NCI-H345 treated with DMSO at 0.1 percent for 48 hours (cell line): Measurements from ENCODE around the gene ZMPSTE24.
"Not testable (repeated sequence)": the region's sequence is repeated elsewhere in the genome, so short reads cannot be mapped to it uniquely, and the experiment has no call there.

Source experiments
- DNase-seq: peaks from one replicate; lab custom pipeline; 2025; ENCODE audit not compliant: unreplicated experiment; lab: John Stamatoyannopoulos, UW

Gene ZMPSTE24

DNA sequence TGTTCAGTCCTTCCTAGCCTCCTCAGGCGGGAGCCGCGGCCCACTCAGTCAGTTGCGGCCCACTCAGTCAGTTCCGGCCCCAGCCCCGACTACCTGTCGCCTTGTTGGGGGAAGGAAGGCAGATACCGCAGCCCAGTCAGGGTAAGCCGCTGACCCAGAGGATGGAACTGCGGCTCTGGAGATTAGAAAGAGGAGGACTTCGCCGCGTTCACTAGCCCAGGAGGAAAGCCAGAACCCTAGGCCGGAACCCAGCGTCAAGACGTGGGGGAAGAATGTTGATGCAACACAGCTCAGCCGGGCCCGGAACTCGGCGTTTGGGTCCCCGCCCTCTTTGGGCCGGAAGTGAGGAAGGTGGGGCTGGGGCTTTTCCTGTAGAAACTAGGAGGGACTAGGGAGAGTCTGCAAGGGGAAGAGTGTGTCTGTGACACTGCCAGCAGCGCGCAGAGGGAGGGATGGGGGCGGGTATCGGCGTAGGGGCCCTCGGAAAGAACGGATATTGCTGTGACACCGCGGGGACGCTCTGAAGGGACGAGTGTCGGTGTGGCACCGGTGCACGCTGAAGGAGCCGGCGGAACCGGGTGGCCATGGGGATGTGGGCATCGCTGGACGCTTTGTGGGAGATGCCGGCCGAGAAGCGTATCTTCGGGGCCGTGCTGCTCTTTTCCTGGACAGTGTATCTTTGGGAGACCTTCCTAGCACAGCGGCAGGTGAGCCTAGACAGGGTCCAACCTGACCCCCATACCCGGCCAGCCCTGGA, at the start of gene ZMPSTE24:
ZMPSTE24 (plus strand) TSS at position 549 of the 757 bp plus-strand sequence; CDS start at position 585, 36 bp downstream.
- DNase-seq, result peak; percentile 89

DNA sequence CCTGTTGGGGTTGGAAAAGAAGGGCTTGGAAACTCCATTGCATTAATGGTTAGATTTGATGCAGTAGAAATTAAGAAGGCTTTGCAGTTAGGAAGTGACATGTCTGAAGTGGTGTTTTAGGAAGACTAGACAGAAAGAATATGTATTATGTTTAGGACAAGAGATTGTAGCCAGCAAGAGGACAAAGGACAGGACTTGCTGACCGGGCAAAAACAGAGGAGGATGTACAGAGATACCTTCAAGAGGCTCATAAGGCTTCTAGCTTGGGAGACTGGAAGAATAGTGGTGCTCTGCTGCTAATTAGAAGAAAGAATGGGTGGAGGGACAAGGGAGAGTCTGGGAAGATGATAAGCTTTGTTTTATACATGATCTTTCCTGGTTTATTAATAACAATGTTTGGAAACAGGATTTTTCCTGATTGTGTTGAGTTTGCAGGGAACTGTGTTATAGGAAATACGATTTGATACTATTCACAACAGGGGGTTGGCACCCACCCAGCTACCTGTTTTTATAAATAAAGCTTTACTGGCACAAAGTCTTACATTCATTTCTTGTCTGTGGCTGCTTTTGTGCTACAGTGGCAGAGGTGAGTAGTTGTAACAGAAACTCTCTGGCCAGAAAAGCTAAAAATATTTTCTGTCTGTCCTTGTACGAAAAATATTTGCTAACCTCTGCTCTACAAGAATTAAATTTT, 47.4 kb upstream of the ZMPSTE24 start:
- no peak for DNase-seq

DNA sequence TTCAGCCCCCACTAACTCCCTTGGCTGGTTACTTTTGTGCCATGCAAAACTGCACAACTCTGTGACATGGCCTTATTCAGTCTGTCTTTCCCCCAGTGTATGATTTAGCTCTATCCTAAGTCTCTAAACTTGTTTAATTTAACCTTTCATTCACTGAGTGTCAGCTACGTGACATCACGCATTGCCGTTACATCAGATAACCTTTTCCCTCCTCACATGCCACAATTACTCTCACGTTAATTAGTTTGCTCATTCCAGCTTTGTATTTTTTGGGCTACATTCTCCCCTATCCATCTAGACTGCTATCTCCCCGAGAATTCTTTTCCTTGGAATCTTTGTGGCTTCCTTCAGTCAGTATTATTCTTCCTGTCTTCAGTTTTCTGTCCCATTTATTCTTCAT, 39.7 kb upstream of the ZMPSTE24 start:
- no peak for DNase-seq

DNA sequence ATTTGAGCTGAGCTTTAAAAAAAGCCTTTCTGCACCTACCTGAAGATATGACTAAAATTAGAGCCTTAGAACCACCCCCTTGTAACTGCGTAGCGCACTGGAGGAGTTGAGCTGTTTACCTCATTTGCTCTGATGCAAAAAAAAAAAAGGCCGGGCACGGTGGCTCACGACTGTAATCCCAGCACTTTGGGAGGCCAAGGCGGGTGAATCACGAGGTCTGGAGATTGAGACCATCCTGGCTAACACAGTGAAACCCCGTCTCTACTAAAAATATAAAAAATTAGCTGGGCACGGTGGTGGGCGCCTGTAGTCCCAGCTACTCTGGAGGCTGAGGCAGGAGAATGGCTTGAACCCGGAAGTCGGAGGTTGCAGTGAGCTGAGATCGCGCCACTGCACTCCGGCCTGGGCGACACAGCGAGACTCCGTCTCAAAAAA, 36.5 kb upstream of the ZMPSTE24 start:
- DNase-seq, result not testable (repeated sequence)

DNA sequence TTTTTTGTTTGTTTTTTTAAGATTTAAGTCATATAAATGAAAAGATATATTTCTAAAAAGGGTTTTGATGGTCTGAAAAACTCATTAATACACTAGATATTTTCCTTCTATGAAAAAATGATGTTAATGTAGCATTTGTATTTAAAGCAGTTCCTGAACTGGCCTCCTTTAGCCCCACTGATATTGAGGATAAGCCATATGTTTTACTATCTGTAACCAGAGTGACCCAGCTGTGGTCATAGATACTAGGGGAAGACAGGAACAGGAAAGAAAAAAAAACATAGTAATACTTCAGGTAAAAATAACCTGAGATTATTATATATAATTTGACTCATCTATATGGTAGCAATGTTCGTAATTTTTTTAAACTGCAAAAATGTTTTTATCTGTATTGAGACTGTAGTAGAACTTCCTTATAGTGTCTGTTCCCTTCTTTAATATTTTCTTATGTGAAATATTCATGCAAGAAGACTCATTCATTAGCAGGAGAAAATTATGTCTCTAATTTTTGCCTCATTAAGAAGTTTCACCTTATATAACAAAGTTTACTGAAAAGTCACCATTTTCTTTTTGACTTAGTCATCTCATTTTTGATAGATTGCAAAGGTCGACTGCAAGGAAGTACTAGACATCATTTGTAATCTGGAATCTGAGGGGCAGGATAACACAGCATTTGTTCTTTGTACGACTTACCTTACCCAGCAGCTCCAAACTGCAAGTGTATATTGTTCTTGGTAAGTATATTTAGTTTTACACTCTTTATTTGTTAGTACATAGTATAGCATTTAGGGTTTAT, 35.9 kb upstream of the ZMPSTE24 start:
- no peak for DNase-seq

DNA sequence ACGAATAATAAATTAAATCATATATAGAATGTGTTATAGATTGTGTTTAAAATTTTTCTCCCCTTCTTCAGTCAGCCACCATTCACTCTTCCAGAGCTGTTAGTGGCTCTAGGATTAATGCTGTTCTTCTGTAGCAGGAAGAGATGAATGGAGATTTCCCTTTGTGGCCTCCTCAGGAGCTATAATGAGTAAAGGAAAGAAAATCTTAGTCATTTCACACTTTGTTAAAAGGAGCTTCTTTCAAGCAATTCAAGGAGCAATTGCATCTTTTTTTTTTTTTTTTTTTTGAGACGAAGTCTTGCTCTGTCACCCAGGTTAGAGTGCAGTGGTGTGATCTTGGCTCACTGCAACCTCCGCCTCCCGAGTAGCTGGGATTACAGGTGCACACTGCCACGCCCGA, 34.0 kb upstream of the ZMPSTE24 start:
- no peak for DNase-seq

DNA sequence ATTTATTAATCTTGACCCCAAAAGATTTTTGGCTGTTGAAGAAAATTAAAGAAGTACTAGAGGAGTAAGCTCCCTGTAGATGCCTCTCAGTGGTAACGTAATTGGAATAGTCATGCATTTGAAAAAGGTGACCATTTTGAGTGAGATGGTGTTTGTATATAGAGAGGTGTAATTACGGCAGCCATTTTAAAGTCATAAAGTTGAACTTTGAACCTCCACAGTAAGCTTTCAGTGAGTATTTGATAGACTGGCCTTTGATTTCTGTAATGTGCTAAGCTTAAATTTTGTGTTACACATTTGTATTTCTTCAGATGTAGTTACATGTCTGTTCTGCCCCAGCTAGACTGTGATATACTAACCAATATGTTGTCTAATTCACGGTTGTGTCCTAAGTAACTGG, 31.8 kb upstream of the ZMPSTE24 start:
- no peak for DNase-seq

DNA sequence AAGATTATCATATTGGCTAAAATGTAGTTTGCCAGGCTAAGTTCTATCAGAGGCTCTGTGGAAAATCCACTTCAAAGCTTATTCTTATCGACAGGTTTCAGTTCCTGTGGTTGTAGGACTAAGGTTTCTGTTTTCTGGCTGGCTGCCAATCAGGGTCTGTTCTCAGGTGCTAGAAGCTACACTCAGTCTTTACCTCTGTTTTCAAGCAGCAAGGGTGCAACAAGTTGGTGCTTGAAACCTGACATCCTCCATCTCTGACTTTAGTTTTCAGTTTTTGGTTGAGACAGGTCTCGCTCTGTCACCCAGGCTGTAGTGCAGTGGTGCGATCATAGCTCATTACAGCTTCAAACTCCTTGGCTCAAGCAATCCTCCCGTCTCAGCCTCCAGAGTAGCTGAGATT, 25.6 kb upstream of the ZMPSTE24 start:
- no peak for DNase-seq

DNA sequence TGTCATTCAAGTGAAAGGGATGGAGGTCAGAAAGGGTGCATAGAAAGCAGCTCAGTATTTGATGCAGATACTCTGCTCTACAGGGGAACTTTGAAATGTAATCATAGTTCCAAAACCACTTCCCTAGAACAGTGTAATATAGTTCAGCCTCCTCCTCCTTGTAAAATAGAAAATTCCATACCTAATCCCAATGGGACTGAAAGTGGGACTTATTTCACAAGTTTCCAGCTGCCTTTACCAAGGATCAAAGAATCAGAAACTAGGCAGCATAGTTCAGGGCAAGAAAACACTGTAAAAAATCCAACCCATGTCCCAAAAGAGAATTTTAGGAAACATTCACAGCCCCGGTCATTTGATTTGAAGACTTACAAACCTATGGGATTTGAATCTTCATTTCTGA, 18.4 kb upstream of the ZMPSTE24 start:
- DNase-seq, result no peak

DNA sequence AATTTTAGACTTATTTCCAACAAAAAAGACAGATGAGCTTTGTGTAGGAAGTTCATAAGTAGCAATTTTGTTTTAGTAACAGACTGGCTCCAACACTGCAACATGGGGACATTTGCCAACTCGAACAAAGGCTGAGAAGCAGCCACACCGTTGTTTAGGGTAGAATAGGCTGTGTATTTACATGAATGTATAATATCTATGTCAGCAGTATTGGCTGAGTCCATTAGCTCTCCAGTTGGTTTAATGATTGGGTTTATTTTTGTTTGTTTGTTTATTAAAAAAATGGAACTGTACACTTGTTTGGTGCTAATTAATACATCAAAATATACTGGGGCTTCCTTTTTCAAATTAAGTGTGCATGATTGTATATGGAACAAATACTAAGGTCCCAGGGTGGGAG, 17.6 kb upstream of the ZMPSTE24 start:
- no peak for DNase-seq

DNA sequence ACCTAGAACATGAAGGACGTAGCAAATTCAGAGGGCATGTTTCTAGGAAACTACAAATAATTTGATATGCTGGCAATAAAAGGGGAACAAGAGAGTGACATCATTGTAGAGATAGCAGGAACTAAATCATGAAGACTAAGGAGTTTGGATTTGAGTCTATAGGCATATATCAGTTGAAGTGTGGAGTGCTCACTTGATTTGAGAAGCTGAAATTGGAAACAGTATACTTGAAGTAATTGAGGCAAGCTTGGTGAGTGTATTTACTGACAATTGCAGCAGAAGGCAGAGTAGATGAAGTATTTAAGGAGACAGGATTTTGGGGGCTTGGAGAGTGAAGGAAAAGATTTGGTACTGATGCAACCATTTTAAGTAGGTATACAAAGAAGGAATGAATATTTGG, 16.7 kb upstream of the ZMPSTE24 start:
- no peak for DNase-seq

DNA sequence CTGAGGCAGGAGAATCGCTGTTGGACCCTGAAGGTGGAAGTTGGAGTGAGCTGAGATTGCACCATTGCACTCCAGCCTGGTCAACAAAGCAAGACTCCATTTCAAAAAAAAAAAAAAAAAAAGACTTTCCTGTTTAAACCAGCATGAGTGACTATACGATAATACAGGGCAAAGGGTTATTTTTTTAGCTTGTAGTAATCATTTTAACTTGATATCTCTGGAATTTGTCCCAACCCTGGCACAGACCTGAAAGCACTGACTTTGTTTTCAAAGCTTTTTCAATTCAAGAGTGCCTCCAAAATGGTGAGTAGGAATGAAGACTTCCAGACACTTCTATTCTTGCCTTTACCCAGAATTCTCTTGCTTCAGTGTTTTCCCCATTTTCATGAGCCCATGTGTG, 14.7 kb upstream of the ZMPSTE24 start:
- no peak for DNase-seq

DNA sequence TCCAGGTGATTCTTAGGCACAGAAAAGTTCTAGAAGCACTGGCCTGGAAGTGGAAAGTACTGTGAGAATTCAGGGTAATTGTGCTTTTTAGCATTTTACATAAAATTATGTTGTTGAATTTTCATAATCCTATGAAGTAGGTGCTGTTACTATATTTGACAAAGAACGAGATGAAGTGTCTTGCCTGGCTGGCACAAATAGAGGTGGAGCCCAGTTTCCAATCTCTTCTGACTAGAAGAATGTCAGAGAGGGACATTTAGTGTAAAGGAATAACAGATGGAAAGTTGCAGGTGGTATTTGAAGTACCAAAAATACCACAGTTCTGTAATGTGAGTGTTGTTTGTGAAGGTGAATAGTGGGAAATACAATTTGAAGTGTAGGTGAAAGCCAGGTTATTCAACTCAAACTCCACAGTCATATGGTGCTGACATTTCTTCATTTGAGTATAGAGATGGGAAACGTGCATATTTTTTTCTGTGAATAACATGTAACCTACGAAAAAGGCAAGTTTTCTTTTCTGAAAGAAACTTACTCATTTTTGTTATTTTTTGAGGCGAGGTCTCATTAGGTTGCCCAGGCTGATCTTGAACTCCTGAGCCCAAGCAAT, 13.8 kb upstream of the ZMPSTE24 start:
- DNase-seq, result no peak

DNA sequence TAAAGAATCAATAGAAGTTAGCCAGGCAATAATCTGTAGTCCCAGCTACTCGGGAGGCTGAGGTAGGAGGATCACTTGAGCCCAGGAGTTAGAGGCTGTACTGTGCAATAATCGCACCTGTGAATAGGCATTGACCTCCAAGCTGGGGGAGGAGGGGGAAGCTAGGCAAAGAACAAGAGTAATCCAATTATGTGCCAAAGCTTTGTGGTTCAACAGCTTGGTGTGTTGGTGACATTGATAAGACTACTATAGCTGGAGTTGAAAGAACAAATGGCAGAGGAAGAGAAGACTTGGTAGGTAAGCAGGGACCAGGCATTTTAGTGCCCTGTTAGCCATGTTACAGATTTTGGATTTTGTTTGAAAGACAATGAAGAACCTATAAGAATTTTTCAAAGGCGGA, 12.3 kb upstream of the ZMPSTE24 start:
- no peak for DNase-seq

DNA sequence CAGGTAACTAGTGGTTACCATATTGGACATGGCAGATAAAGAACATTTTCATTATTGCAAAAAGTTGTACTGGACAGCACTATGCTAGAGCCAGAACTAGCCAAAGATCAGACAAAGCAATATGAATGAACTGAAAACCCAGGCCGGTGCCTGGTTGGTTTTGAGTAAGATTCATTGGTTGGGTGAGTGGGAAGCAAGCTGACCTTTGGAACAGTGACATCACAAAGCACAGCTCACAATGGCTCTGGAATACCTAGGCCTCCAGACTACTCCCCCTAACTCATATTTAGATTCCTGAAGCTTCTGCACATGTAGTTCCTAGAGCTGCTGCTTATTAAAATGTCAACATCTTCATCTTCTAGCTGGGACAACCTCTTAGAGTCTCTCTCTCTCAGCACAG, 10.4 kb upstream of the ZMPSTE24 start, which contains the start of gene TMCO2:
TMCO2 (plus strand) TSS at position 283 of the 400 bp plus-strand sequence; CDS start at position 340, 57 bp downstream.
- DNase-seq, result no peak

DNA sequence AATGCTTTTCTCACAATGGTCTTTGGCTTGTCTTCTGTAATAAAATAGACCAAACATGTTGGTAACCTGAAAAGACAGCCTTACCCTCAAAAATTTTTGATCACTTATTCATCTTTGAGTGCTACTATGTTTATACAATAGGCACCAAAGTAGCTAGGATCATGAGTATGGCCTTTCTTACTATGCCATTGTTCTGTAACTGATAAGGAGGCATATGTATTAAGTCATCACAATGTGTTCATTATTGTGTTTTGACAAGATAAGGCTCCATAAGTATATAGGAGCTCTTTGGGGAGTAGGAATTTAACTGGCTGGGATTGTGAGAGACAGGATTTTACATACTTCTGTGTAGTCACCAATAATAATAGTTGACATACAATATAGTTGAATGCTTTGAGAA, 9.6 kb upstream of the ZMPSTE24 start:
- DNase-seq, result no peak

DNA sequence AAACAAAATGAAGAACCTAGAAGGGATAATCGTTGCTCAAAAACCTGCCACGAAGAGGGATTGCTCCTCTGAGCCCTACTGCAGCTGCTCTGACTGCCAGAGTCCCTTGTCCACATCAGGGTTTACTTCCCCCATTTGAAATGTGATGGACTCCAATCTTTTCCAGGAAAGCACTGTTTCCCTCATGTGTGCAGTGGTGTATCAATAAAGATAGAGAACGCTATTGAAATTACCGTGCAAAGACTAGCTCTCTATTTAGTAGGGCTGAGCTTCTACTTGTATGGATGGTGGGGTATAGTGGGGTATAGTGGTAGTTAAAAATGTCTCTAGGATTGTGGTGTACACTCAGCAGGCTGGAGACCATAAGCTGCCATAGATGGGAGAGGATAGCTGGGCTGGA, 6.6 kb upstream of the ZMPSTE24 start:
- DNase-seq, result no peak

DNA sequence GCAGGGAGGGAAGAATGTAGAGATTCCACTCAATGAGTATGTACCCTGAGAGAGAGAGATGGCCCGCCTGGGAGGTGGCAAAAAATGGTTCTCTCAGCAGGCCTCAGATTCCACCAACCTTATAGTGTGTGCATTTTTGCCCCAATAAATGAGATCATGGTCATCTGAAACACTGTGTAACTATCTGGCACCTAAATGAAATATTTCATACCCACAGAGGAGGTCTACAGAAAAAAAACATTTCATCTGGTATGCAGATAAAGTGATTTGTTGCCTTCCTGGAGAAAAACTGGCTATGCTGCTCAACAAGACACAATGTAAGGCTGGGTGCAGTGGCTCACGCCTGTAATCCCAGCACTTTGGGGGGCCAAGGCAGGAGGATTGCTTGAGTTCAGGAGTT, 5.4 kb upstream of the ZMPSTE24 start:
- no peak for DNase-seq

DNA sequence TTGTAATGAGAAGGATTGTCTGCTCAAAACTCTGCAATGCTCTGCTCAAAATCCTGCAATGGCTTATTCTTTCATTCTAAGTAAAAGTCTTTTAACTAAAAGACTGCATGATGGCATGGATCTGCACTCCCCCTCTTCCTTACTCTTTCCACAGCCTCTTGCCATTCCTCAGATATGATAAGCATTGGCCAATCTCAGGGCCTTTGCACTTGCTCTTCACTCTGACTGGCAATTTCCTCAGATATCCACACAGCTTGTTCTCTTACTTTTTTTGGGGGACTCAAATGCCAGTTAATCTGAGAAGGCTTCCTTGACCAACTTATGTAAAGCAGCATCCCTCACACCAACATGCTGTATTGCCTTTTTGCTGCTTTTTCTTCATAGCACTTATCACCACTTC, 2.8 kb upstream of the ZMPSTE24 start:
- no peak for DNase-seq

DNA sequence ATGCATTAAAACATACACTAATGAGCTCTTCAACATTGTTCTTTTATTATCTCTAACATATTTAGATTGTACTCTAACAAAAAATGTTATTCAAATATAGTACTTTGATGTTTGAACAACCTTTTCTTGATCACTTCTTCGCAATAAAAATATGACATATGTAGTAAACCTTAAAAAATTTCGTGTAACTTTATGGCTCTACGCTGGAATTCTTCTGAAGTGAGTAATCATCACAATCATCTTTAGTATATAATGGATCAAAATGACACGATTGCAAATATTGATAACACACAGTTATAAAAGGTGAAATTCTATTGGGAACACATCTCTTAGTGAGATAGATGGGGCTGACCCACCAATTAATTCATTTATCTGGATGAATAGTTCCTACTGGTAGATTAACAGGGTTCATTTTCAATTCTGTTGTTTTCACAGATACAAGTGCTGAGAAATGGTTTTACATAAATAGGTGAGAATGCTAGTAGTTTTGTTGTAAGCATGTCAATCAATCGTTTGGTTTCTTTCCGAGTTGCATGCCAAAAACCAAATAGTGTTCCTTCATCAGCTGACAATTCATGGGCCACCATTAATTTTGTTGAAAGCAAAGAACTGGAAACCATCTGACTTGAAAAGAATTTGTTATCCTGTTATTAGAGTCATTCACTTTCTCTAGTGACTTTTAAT, 1.5 kb upstream of the ZMPSTE24 start:
- no peak for DNase-seq

DNA sequence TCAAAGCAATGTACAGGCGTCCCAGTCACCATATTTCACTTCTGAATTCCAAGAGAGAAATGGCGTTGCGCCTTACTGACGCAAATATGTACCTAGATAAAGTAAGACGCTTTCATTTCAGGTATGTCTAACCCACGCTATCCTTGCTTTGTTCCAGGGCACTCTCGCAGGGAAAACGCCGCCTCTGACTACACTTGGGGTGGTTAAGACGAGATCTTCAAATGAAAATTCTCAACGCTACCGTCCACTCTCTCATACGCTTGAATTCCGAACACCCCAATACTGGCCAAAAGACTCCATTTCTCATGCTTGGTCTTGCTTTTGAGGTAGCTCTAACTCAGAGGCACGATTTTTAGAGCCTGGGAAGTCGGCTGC, 736 bp upstream of the ZMPSTE24 start:
- no peak for DNase-seq
